ENCODE results near the gene PGAP6. TPM values are rescaled to one million over a fixed set of nuclear protein-coding genes. Genes with fewer than 3 reads are reported as not detected.
A peak's percentile ranks its signal among the peaks of the same experiment; 100 is the strongest.

PGAP6 gene
- total and polyA plus RNA-seq, 2 of the 8 experiments (the other 6 are each of a cell fraction or from before 2014, with no cell fraction given) = 86.8 to 364 TPM

DNA sequence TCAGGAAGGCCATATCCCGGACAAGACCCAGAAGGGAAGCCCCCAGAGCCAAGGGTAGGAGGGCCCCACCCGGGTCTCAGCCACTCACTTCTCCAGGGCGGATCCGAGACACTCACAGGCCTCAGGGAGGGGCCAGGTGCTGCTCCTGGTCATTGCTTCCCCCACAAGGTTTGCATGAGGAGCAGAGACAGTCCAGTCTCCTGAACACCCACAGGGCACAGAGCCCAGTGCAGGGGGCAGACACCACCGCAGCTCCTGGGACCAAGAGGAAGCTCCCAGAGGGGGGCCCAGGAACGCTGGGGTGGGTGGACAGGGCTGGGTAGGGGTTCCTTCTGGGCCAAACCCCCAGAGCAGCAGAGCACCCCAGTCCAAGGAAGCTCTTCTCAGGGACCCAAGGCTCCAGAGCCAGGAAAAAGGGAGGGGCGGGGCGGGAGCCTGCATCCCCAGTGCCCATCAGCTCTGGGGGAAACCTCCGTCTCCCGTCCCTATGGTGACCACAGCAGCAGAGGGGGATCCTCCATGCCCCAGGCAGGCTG is 10.7 kb downstream of the PGAP6 start:
- no peak overlapping the region for H4K8ac ChIP-seq (ENCODE audit: extremely low read depth, insufficient read depth, low read length)
- no peak overlapping the region; the same call in 1 of the 2 replicates for H2BK5ac ChIP-seq (ENCODE audit: low read depth, low read length)
- peaks cover 20 to 58% (median 45%) of the 10 kb centered on the region in 4 experiments for H3K36me3 ChIP-seq (ENCODE audit: control insufficient read depth in 2 of 4, insufficient read depth in 4 of 4, low read length in 3 of 4)
- H3K4me3 ChIP-seq (ENCODE audit: extremely low read depth in 1 of 4, insufficient read depth in 2 of 4, low read depth in 3 of 4, low read length in 4 of 4) = peak overlapping the region in 1 of 4 experiments; percentile 60; a peak in 4 of 8 replicates
- H3K4me2 ChIP-seq (ENCODE audit: insufficient read depth in 1 of 2, low read depth in 2 of 2, low read length in 2 of 2) = peak overlapping the region in 1 of 2 experiments; percentile 30; a peak in 1 of 4 replicates
- no peak overlapping the region for H2AFZ ChIP-seq (ENCODE audit: low read length)
- H2BK20ac ChIP-seq (ENCODE audit: low read length) = no peak overlapping the region
- H3K4me1 ChIP-seq (replicated peaks in 1 of 4; ENCODE audit: control insufficient read depth in 3 of 4, insufficient read depth in 4 of 4, low read length in 3 of 4) = peaks cover 0 to 10% (median 9%) of the 10 kb centered on the region in 4 experiments; a peak in 5 of 7 replicates
- H3K79me1 ChIP-seq (ENCODE audit: low read depth, low read length) = no peaks in the 10 kb centered on the region; the same call in 1 of the 2 replicates
- H4K20me1 ChIP-seq (replicated peaks in 1 of 2; ENCODE audit: control insufficient read depth in 1 of 2, insufficient read depth in 2 of 2, low read length in 2 of 2) = peaks cover 8 to 33% of the 10 kb centered on the region in 2 experiments
- no peak overlapping the region for H2AK5ac ChIP-seq (ENCODE audit: low read depth, low read length)
- no peaks in the 10 kb centered on the region; the same call in 1 of the 2 replicates for H3K23me2 ChIP-seq (ENCODE audit: low read depth, low read length)
- 78% methylated on average over 5 of the region's 10 CpGs; no CpG with 5 or more reads in 1 of the 2 experiments for WGBS, 2 experiments (ENCODE audit: extremely low coverage in 1 of 2, insufficient coverage in 1 of 2, insufficient read length in 1 of 2, insufficient replicate concordance in 2 of 2, low coverage in 1 of 2, low lambda C conversion rate in 2 of 2, missing lambda C conversion rate in 1 of 2)
- H2BK120ac ChIP-seq (replicated peaks; ENCODE audit: low read depth, low read length) = no peak overlapping the region
- H3K27me3 ChIP-seq (replicated peaks in 1 of 4; ENCODE audit: control insufficient read depth in 3 of 4, extremely low read depth in 1 of 4, insufficient read depth in 3 of 4, low read length in 3 of 4) = no peaks in the 10 kb centered on the region
- H3K56ac ChIP-seq (replicated peaks; ENCODE audit: insufficient read length, low read depth, low read length) = no peak overlapping the region
- POLR2A ChIA-PET (ENCODE audit: partially characterized antibody) = interaction anchor here (0.6 to 2.5 kb wide), 12 partner anchors 8 to 378 kb away, joined by 3 to 11 read pairs (median 4); no protein-coding TSS in a partner anchor
- no peaks in the 10 kb centered on the region for H3K9me3 ChIP-seq (ENCODE audit: insufficient read depth in 2 of 2, low read depth in 1 of 2, low read length in 1 of 2)
- no peak overlapping the region for H4K5ac ChIP-seq (ENCODE audit: insufficient read length, low read depth, low read length)
- CTCF ChIA-PET (ENCODE audit: partially characterized antibody) = interaction anchor here (0.9 to 1.8 kb wide), 11 partner anchors 9 to 342 kb away, joined by 3 to 5 read pairs (median 3); no protein-coding TSS in a partner anchor
- no peak overlapping the region for H3K4ac ChIP-seq (replicated peaks; ENCODE audit: insufficient read length, low read depth, low read length)
- no peak overlapping the region for H3K27ac ChIP-seq (ENCODE audit: low read depth, low read length)
- no peak overlapping the region for H4K91ac ChIP-seq (replicated peaks; ENCODE audit: insufficient read length, low read length)
- no peaks in the 10 kb centered on the region; a peak in 1 of 4 replicates for H3K79me2 ChIP-seq (ENCODE audit: control insufficient read depth in 1 of 2, insufficient read depth in 2 of 2, low read length in 2 of 2)
- no peak for FAIRE-seq
- no peak overlapping the region for H2BK12ac ChIP-seq (ENCODE audit: low read depth, low read length)
- no peak overlapping the region for H3K18ac ChIP-seq (ENCODE audit: extremely low read depth, low read length)
- no peak overlapping the region for H3K14ac ChIP-seq (ENCODE audit: insufficient read length)
- DNase-seq (ENCODE audit: low read depth in 1 of 2, low spot score in 2 of 2) = peak in 1 of 2 experiments; percentile 61
- H3K23ac ChIP-seq (ENCODE audit: insufficient read length) = no peak overlapping the region
- H2BK15ac ChIP-seq (ENCODE audit: low read length) = no peak overlapping the region
- H3K9ac ChIP-seq (replicated peaks in 1 of 4; ENCODE audit: extremely low read depth in 1 of 4, low read depth in 3 of 4, low read length in 3 of 4) = no peak overlapping the region
- no peak for TF ChIP-seq SRF (IDR thresholded peaks at IDR 0.05; ENCODE audit: low read depth, low read length)
- TF ChIP-seq BCL11A (IDR thresholded peaks at IDR 0.05; ENCODE audit: low read depth in 2 of 2, low read length in 2 of 2) = no peak
- no peak for TF ChIP-seq SIRT6 (IDR thresholded peaks at IDR 0.05; ENCODE audit: low read length)
- TF ChIP-seq ASH2L (IDR thresholded peaks at IDR 0.05; ENCODE audit: low read length) = no peak
- no peak for TF ChIP-seq RBBP5 (IDR thresholded peaks at IDR 0.05; ENCODE audit: borderline replicate concordance, low read depth, low read length)
- TF ChIP-seq SUZ12 (IDR thresholded peaks at IDR 0.05; ENCODE audit: low read length) = no peak
- no peak for TF ChIP-seq POLR2AphosphoS5 (IDR thresholded peaks at IDR 0.05; ENCODE audit: low read depth, low read length)
- no peak for TF ChIP-seq EP300 (IDR thresholded peaks at IDR 0.05; ENCODE audit: borderline replicate concordance in 1 of 2, low read depth in 2 of 2, low read length in 2 of 2)
- no peak for TF ChIP-seq FOSL1 (IDR thresholded peaks at IDR 0.05; ENCODE audit: insufficient read depth, low read depth, low read length)
- no peak for TF ChIP-seq NRF1 (IDR thresholded peaks at IDR 0.05; ENCODE audit: low read depth, low read length)

Measured in H1 (cell line).